Sigmoid colon (tissue), 4 donors: ENCODE results near the gene SLC15A1.

ENCODE experiments used
- EP300 ChIP-seq, 4 donors: sonication (generic); formaldehyde crosslinking; IDR thresholded peaks; one replicate each; pipeline ENCODE4 v1.6.1; 2017; ENCODE audit warnings: antibody characterized with exemption in 4 of 4
- POLR2A ChIP-seq, 2 donors: fragments of 450-650 bp; IDR thresholded peaks; one replicate each; pipeline ENCODE4 v1.6.1; 2016; ENCODE audit warnings: antibody characterized with exemption in 2 of 2, mild to moderate bottlenecking in 2 of 2, moderate library complexity in 2 of 2
- TF ChIP-seq, protein P1 (sequence below), 4 experiments: fragments of 450-650 bp in 3 of 4; fragments of 200-600 bp in 1 of 4; IDR thresholded peaks; one replicate each; pipeline ENCODE4 v1.5.1; 2016 to 2019; ENCODE audit warnings: antibody characterized with exemption in 4 of 4, mild to moderate bottlenecking in 3 of 4, moderate library complexity in 2 of 4

GRCh38 chr13:98689347-98689968, 63.0 kb downstream of the SLC15A1 start:
- TF ChIP-seq POLR2A (IDR thresholded peaks at IDR 0.05) (no peak), EP300 (IDR thresholded peaks at IDR 0.05) (no peak)
- TF ChIP-seq, protein P1, sequence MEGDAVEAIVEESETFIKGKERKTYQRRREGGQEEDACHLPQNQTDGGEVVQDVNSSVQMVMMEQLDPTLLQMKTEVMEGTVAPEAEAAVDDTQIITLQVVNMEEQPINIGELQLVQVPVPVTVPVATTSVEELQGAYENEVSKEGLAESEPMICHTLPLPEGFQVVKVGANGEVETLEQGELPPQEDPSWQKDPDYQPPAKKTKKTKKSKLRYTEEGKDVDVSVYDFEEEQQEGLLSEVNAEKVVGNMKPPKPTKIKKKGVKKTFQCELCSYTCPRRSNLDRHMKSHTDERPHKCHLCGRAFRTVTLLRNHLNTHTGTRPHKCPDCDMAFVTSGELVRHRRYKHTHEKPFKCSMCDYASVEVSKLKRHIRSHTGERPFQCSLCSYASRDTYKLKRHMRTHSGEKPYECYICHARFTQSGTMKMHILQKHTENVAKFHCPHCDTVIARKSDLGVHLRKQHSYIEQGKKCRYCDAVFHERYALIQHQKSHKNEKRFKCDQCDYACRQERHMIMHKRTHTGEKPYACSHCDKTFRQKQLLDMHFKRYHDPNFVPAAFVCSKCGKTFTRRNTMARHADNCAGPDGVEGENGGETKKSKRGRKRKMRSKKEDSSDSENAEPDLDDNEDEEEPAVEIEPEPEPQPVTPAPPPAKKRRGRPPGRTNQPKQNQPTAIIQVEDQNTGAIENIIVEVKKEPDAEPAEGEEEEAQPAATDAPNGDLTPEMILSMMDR (IDR thresholded peaks at IDR 0.05) = no peak
